A673 (cell line): ENCODE measurements around the gene NAV1. TPM values are rescaled to one million over a fixed set of nuclear protein-coding genes. Genes with fewer than 3 reads are reported as not detected.

ENCODE experiments used
- BruUV-seq: library from RNA; stranded (reverse); fragments of 400-500 nt; replicated peaks from 2 replicates; lab custom pipeline; 2021; lab: Mats Ljungman, UMichigan
- CTCF ChIA-PET: fragments of 300-600 bp; sonication (Branson Sonifier 250); formaldehyde crosslinking; loops from one replicate; lab custom pipeline; 2022; ENCODE audit warnings: antibody characterized with exemption; lab: Charles Lee
- POLR2A ChIA-PET: fragments of 300-600 bp; sonication (Branson Sonifier 250); formaldehyde crosslinking; loops from one replicate; lab custom pipeline; 2022; ENCODE audit warnings: antibody characterized with exemption; ENCODE audit not compliant: low non-redundant PET; lab: Charles Lee
- DNase-seq: peaks from one replicate; pipeline ENCODE4 v3.0.0-alpha.2; 2015; ENCODE audit warnings: low spot score
- H3K27ac ChIP-seq: fragments of 200-600 bp; sonication (generic); 2 replicates; pipeline ENCODE4 v1.5.1; 2016; ENCODE audit warnings: mixed run types, low read depth, mild to moderate bottlenecking, mixed read lengths, antibody characterized with exemption, low read length; ENCODE audit not compliant: poor library complexity, severe bottlenecking
- H3K27me3 ChIP-seq: fragments of 200-600 bp; sonication (generic); replicated peaks from 2 replicates; pipeline ENCODE4 v1.6.1; 2017; ENCODE audit warnings: mixed run types, low read depth, mild to moderate bottlenecking, mixed read lengths, antibody characterized with exemption, low read length; ENCODE audit not compliant: insufficient read depth, poor library complexity
- H3K36me3 ChIP-seq: fragments of 200-600 bp; sonication (generic); 2 replicates; pipeline ENCODE4 v1.6.1; 2016; ENCODE audit warnings: mixed run types, mild to moderate bottlenecking, mixed read lengths, antibody characterized with exemption, low read length; ENCODE audit not compliant: insufficient read depth, poor library complexity, severe bottlenecking
- H3K4me1 ChIP-seq: fragments of 200-600 bp; sonication (generic); 2 replicates; pipeline ENCODE4 v1.6.1; 2017; ENCODE audit warnings: mixed run types, mild to moderate bottlenecking, mixed read lengths, antibody characterized with exemption, low read length; ENCODE audit not compliant: insufficient read depth, poor library complexity, severe bottlenecking
- H3K4me3 ChIP-seq: fragments of 200-600 bp; sonication (generic); 2 replicates; pipeline ENCODE4 v1.5.1; 2016; ENCODE audit warnings: low read depth, mixed run types, mild to moderate bottlenecking, mixed read lengths, low read length; ENCODE audit not compliant: poor library complexity, severe bottlenecking
- H3K9me3 ChIP-seq: fragments of 200-600 bp; sonication (generic); 2 replicates; pipeline ENCODE4 v1.6.1; 2016; ENCODE audit warnings: mixed run types, low read depth, mild to moderate bottlenecking, mixed read lengths, antibody characterized with exemption, low read length; ENCODE audit not compliant: poor library complexity, severe bottlenecking
- EZH2 ChIP-seq: fragments of 200-600 bp; sonication (generic); IDR thresholded peaks from 2 replicates; pipeline ENCODE4 v1.6.1; 2017; ENCODE audit warnings: borderline replicate concordance, low read depth, mild to moderate bottlenecking, mixed read lengths, antibody characterized with exemption, low read length; ENCODE audit not compliant: poor library complexity, severe bottlenecking
- intact Hi-C: fragments of 100-400 bp; cut with micrococcal nuclease; formaldehyde crosslinking; loops from one replicate; pipeline ENCODE4 v1.10.0; 2022; ENCODE audit not compliant: unreplicated experiment
- total RNA-seq: library from RNA; stranded (reverse); gene quantifications from 2 replicates; pipeline ENCODE4 v1.2.3, GENCODE V29; 2021
- TF ChIP-seq, protein P1 (sequence below): fragments of 300-800, 200-600 bp; sonication (generic); conservative IDR thresholded peaks from 2 replicates; pipeline ENCODE4 v1.5.1; 2017; ENCODE audit warnings: low read depth, mild to moderate bottlenecking, antibody characterized with exemption, low read length, moderate library complexity, mixed read lengths

The NAV1 gene
- total RNA-seq, 1 experiment from 2014 or later: 48.2 TPM

DNA sequence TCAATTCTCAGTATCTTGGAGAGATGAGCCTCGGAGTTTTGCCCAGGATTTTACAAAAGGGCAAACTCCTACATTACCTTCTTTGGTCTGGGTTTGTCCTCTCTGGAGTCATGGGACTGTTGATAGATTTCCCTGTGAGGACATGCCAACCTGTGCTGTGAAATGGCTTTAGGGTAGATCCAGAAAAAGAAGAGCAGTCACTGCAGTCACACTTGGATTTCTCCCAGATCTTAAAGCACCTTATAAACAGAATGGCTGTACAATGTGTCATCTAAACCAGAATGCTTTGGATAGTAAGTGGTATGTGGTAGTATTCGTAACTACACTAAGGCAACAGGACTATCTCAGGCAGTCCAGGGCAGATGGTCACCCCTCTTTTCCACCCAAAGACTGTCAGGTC lies 30.1 kb upstream of the NAV1 start:
- ChIA-PET POLR2A (interaction anchor here (0.5 kb wide), 1 partner anchor 57 kb away, joined by 10 read pairs; no protein-coding TSS in a partner anchor), CTCF (no interaction called here)
- H3K27ac ChIP-seq: no peak overlapping the region
- TF ChIP-seq, protein P1, sequence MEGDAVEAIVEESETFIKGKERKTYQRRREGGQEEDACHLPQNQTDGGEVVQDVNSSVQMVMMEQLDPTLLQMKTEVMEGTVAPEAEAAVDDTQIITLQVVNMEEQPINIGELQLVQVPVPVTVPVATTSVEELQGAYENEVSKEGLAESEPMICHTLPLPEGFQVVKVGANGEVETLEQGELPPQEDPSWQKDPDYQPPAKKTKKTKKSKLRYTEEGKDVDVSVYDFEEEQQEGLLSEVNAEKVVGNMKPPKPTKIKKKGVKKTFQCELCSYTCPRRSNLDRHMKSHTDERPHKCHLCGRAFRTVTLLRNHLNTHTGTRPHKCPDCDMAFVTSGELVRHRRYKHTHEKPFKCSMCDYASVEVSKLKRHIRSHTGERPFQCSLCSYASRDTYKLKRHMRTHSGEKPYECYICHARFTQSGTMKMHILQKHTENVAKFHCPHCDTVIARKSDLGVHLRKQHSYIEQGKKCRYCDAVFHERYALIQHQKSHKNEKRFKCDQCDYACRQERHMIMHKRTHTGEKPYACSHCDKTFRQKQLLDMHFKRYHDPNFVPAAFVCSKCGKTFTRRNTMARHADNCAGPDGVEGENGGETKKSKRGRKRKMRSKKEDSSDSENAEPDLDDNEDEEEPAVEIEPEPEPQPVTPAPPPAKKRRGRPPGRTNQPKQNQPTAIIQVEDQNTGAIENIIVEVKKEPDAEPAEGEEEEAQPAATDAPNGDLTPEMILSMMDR: no peak
- TF ChIP-seq EZH2: no peak
- no peaks in the 10 kb centered on the region for H3K36me3 ChIP-seq
- H3K4me3 ChIP-seq: no peak overlapping the region
- H3K4me1 ChIP-seq: peaks cover 50% of the 10 kb centered on the region
- DNase-seq: no peak
- H3K9me3 ChIP-seq: no peaks in the 10 kb centered on the region
- intact Hi-C loops: no loop called here
- no TSS peak for BruUV-seq
- no peaks in the 10 kb centered on the region for H3K27me3 ChIP-seq

DNA sequence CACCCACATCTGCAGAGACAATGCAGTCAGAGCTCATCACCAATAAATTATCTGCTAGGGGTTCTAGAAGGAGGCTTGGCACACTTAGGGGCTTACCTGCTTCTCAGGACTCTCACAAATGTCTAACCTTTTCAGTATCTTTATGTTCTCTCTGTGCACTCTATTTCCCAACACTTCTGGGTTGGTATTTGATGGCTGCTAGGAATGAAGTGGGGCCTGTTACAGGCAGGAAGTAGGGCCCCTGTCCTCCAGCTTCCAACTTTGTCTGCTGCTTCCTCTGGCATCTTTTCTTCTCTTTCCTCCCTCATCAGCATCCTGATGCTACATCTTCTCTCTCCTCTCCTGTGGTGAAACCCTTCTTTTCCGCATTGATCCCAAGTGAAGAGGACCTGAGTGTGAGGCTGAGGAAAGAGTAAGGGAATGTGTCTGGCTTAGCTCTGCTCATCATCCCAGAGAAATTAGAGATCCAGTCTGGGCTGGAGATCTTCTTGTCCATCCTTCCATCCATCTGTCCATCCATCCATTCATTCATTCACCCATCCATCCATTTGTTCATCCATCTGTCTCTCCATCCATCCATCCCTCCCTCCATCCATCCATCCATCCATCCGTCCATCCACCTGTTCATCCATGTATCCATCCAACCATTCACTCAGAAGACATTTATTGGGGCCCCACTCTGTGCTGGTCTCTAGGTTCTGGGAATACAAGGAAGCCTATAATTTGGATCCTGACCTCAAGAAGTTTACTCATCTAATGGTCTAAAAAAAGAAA lies 29.1 kb upstream of the NAV1 start:
- Histone ChIP-seq H3K27me3 (no peaks in the 10 kb centered on the region), H3K27ac (no peak overlapping the region), H3K9me3 (no peaks in the 10 kb centered on the region), H3K4me1 (peaks cover 50% of the 10 kb centered on the region), H3K36me3 (no peaks in the 10 kb centered on the region), H3K4me3 (no peak overlapping the region)
- BruUV-seq: no TSS peak
- intact Hi-C loops: no loop called here
- ChIA-PET POLR2A (interaction anchor here (0.5 kb wide), 1 partner anchor 58 kb away, joined by 10 read pairs; no protein-coding TSS in a partner anchor), CTCF (interaction anchor here (0.7 kb wide), 1 partner anchor 62 kb away, joined by 3 read pairs; no protein-coding TSS in a partner anchor)
- TF ChIP-seq EZH2: no peak
- TF ChIP-seq, protein P1: no peak
- no peak for DNase-seq

- TF ChIP-seq, protein P1: no peak
- no peak for TF ChIP-seq EZH2
Observed at GRCh38 chr1:201510734-201511133, 28.2 kb upstream of the NAV1 start.

More at GRCh38 chr1:201510734-201511133, 28.2 kb upstream of the NAV1 start:
- Histone ChIP-seq H3K9me3 (no peaks in the 10 kb centered on the region), H3K4me1 (peaks cover 49% of the 10 kb centered on the region), H3K27ac (no peak overlapping the region), H3K27me3 (no peaks in the 10 kb centered on the region), H3K4me3 (no peak overlapping the region), H3K36me3 (no peaks in the 10 kb centered on the region)
- intact Hi-C loops: no loop called here
- no TSS peak for BruUV-seq
- DNase-seq: peak; percentile 0
- CTCF ChIA-PET: interaction anchor here (0.6 to 0.7 kb wide), 2 partner anchors 63 to 75 kb away, joined by 3 to 4 read pairs; no protein-coding TSS in a partner anchor
- POLR2A ChIA-PET: no interaction called here
